Parietal lobe (tissue), 2 donors: ENCODE results near the gene KATNA1. TPM values are rescaled to one million over a fixed set of nuclear protein-coding genes. Genes with fewer than 3 reads are reported as not detected.

ENCODE experiments used
- small RNA-seq: library from RNA; depleted of rRNA; stranded (forward); fragments of <200 nt; gene quantifications from one replicate; pipeline ENCODE3, GENCODE V24; 2014; ENCODE audit warnings: low replicate concordance
- total RNA-seq: library from RNA; depleted of rRNA; stranded (reverse); fragments of >200 nt; gene quantifications from one replicate; pipeline ENCODE4 v1.2.3, GENCODE V29; 2014

The KATNA1 gene
- 27.5 TPM for total RNA-seq

DNA sequence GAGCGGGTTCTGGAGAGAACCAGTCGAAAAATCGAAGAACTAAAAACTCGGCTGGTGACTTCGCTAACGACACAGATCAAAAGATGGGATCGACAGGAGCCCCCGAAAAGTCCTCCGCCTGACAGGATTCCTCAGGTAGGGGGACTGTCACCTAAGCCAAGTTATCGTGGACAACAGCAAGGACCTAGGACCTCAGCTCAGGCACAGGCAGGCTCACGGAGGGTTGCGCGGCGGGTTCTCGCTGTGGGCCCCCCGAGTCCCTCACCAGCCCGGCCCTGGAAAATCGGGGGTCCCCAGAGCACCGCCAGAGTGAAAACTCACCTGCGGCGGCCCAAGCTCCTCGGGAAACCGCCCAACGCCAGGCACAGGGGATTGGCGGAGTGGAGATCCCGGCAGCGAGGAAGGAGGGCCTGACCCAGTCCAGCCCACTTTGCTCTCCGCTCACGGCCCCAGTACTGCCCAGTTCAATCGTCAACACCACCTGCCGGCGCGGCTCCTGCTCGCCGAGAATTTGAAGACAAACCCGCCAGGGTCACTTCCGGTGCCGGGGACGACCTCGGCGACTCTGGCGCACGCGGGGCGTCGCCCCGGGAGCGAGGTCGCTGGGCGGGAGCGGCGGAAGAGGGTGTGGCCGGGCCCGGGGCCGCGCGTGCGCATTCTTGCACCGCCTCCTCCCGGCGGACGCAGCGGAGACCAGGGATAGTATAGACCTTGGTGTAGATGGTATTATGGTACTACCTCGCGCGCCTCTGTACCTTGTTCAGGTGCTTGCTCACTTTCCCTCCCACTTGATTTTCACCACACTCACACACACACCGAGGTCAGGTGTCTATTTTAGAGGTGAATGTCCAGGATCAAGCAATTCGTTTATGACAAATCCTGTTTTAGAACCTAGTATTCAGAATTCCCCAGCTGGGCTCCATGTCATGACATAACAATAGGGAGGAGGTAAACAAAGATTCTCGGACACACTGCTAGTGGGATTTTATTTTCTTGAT lies at the start of gene KATNA1:
Gene KATNA1, minus strand, starts transcription at position 567 of the 998 bp plus-strand sequence. CDS start 10,167 bp downstream, outside the sequence.

DNA sequence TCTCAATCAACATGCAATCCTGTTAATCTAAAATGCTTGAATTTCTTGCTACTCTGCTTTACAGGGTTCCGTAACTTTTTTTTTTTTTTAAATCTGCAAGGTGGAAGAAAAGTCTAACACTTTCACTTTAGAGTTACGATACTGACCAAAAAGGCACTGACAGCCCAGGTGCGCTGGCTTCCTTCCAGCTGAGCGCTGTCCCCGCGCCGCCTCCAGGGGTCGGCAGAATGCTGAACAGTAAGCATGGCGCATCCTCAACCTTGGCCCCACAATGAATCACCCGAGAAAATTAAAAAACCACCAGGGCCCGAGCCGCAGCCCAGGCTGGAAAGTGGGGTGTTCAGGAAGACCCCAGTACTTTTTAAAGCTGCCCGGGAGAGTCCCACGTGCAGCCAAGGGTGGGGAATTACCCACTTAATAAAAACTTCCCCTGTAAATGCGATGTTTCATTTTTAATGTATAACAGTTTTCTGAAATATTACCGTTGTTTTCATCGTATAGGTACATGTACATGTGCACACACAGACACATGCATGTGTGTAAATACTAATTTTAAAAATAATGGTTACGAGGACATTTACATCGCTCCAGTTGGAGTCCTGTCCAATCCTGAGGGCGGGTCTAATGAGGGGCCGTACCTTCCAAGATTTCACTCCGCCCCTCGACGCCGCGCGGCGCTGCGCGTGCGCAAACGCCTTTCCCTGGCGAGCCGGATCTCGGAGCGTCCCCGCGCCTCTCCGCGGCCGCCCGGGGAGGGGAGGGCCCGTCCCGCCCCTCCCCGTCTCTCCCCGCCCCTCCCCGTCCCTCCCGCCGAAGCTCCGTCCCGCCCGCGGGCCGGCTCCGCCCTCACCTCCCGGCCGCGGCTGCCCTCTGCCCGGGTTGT lies 82.7 kb downstream of the KATNA1 start, which contains the start of gene GINM1:
Gene GINM1, plus strand, starts transcription at position 849 of the 883 bp plus-strand sequence. CDS start 40 bp downstream, outside the sequence.

DNA sequence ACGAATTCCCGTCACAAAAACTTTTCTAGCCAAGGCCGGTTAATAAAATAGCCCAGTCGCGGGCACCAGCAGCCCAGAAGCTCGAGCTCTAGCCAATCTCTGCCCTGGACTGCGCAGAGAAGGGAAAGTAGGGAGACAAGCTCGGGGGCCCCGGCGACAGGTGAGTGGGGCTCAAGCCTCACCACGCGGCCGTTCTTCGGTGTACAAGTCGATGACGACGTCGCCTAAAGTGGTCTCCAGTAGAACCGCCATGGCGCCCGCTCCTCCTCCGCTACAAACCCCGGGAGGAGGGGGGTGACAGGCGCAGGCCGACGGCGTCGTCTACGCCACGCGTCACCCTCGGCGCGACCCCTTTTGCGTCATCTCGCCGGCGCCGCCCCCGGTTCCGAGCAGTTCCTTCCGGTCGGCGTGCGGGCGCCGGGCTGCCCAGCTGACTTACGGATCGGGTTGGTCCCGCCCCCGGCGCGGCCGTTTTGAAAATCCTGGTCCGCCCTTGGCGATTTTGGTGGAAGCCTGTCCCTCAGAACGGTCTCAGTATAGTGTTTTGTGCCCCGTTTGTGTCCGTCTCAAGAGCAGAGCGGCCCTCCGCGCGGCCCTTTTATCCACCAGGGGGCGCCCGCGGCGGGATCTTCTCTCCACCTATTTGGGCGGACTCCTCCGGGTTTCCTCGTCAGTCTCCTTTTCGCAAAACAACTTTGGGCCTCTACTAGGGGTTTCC lies 102.6 kb downstream of the KATNA1 start, which contains the start of gene PPIL4:
Gene PPIL4, minus strand, starts transcription at position 290 of the 718 bp plus-strand sequence. Its CDS starts 38 bp downstream, at position 252.

Small RNA genes within 50 kb of the gene (small RNA-seq; reads per million reads assigned to genes)
- gene RF00019 (not detected), gene RF00410 (not detected)

Other genes starting within 250 kb of the KATNA1 start
- gene SUMO4, start 248.5 kb downstream of the KATNA1 start, total RNA-seq = 19.4 TPM
- 0.31 TPM for gene ZC3H12D, start 163.7 kb downstream of the KATNA1 start, total RNA-seq
- gene PPIL4, start 102.7 kb downstream of the KATNA1 start, total RNA-seq = 44.8 TPM
- 20.7 TPM for gene GINM1, start 82.3 kb downstream of the KATNA1 start, total RNA-seq
- 52.9 TPM for gene LATS1, start 69.4 kb upstream of the KATNA1 start, total RNA-seq
- gene NUP43, start 97.8 kb upstream of the KATNA1 start, total RNA-seq = 22.2 TPM
- 158 TPM for gene PCMT1, start 101.0 kb upstream of the KATNA1 start, total RNA-seq
- gene LRP11, start 215.6 kb upstream of the KATNA1 start, total RNA-seq = 29.1 TPM
- not detected for gene RAET1E, start 249.4 kb upstream of the KATNA1 start, total RNA-seq